ENCODE results near the gene LCE1F.

The LCE1F gene

GRCh38 chr1:152774875-152775274 is at the start of gene LCE1F:
Gene LCE1F, plus strand, starts transcription at chr1:152775140. Its CDS starts 1,232 bp downstream, at chr1:152776372.
- Mint-ChIP-seq H3K4me1 (no peaks in the 10 kb centered on the region), H3K36me3 (ENCODE audit: low read depth) (no peaks in the 10 kb centered on the region), H3K27ac (no peak within 1 kb of the TSS), H3K4me3 (no peak within 1 kb of the TSS), H3K9me3 (peaks cover 43% of the 10 kb centered on the region), H3K27me3 (ENCODE audit: low read depth) (no peaks in the 10 kb centered on the region)
- TF ChIP-seq CTCF (IDR thresholded peaks at IDR 0.05; ENCODE audit: unreplicated experiment in 3 of 3), result no peak

GRCh38 chr1:152725261-152725660 is 49.7 kb upstream of the LCE1F start:
- TF ChIP-seq CTCF (IDR thresholded peaks at IDR 0.05; ENCODE audit: unreplicated experiment in 3 of 3), result no peak
- H3K9me3 Mint-ChIP-seq, result peaks cover 29% of the 10 kb centered on the region

GRCh38 chr1:152728986-152729385 is 46.0 kb upstream of the LCE1F start:
- H3K9me3 Mint-ChIP-seq, result peaks cover 34% of the 10 kb centered on the region
- no peak for TF ChIP-seq CTCF (IDR thresholded peaks at IDR 0.05; ENCODE audit: unreplicated experiment in 3 of 3)
- no peak overlapping the region for H3K4me3 Mint-ChIP-seq
- no peaks in the 10 kb centered on the region for H3K4me1 Mint-ChIP-seq
- no peak overlapping the region for H3K27ac Mint-ChIP-seq
- H3K36me3 Mint-ChIP-seq (ENCODE audit: low read depth), result no peaks in the 10 kb centered on the region
- no peaks in the 10 kb centered on the region for H3K27me3 Mint-ChIP-seq (ENCODE audit: low read depth)

More at GRCh38 chr1:152725261-152725660, 49.7 kb upstream of the LCE1F start:
- Mint-ChIP-seq H3K36me3 (ENCODE audit: low read depth) (no peaks in the 10 kb centered on the region), H3K4me1 (no peaks in the 10 kb centered on the region), H3K4me3 (no peak overlapping the region), H3K27me3 (ENCODE audit: low read depth) (no peaks in the 10 kb centered on the region), H3K27ac (no peak overlapping the region)

- Mint-ChIP-seq H3K9me3 (peaks cover 53% of the 10 kb centered on the region), H3K36me3 (ENCODE audit: low read depth) (no peaks in the 10 kb centered on the region), H3K27ac (no peak overlapping the region), H3K4me1 (no peaks in the 10 kb centered on the region), H3K4me3 (no peak overlapping the region), H3K27me3 (ENCODE audit: low read depth) (no peaks in the 10 kb centered on the region)
- TF ChIP-seq CTCF (IDR thresholded peaks at IDR 0.05; ENCODE audit: unreplicated experiment in 3 of 3), result no peak
Observed at GRCh38 chr1:152735648-152736047, 39.3 kb upstream of the LCE1F start.

GRCh38 chr1:152737997-152738396 is 36.9 kb upstream of the LCE1F start:
- TF ChIP-seq CTCF (IDR thresholded peaks at IDR 0.05; ENCODE audit: unreplicated experiment in 3 of 3), result no peak
- no peaks in the 10 kb centered on the region for H3K36me3 Mint-ChIP-seq (ENCODE audit: low read depth)
- H3K4me3 Mint-ChIP-seq, result no peak overlapping the region
- H3K27ac Mint-ChIP-seq, result no peak overlapping the region
- no peaks in the 10 kb centered on the region for H3K4me1 Mint-ChIP-seq
- no peaks in the 10 kb centered on the region for H3K27me3 Mint-ChIP-seq (ENCODE audit: low read depth)
- H3K9me3 Mint-ChIP-seq, result peaks cover 57% of the 10 kb centered on the region

GRCh38 chr1:152739841-152740240 is 35.1 kb upstream of the LCE1F start:
- H3K27ac Mint-ChIP-seq, result no peak overlapping the region
- no peak overlapping the region for H3K4me3 Mint-ChIP-seq
- TF ChIP-seq CTCF (IDR thresholded peaks at IDR 0.05; ENCODE audit: unreplicated experiment in 3 of 3), result no peak
- no peaks in the 10 kb centered on the region for H3K36me3 Mint-ChIP-seq (ENCODE audit: low read depth)
- peaks cover 60% of the 10 kb centered on the region for H3K9me3 Mint-ChIP-seq
- H3K27me3 Mint-ChIP-seq (ENCODE audit: low read depth), result no peaks in the 10 kb centered on the region
- H3K4me1 Mint-ChIP-seq, result no peaks in the 10 kb centered on the region
